Adipocyte (in vitro differentiated cells): ENCODE data around the gene ITPKC.
"Not testable (repeated sequence)": the region's sequence is repeated elsewhere in the genome, so short reads cannot be mapped to it uniquely, and the experiment has no call there.

Experiments used
- DNase-seq: peaks from one replicate; pipeline ENCODE4 v3.0.0-alpha.2; 2015; ENCODE audit warnings: low read depth
- H3K27me3 ChIP-seq: replicated peaks from 2 replicates; pipeline ENCODE4 v1.7.0; 2013; ENCODE audit warnings: mild to moderate bottlenecking, low read length, moderate library complexity; ENCODE audit not compliant: control insufficient read depth, insufficient read depth
- H3K36me3 ChIP-seq: 2 replicates; pipeline ENCODE4 v1.7.0; 2013; ENCODE audit warnings: low read length, mild to moderate bottlenecking, moderate library complexity; ENCODE audit not compliant: control insufficient read depth, insufficient read depth, severe bottlenecking
- H3K4me1 ChIP-seq: 2 replicates; pipeline ENCODE4 v1.7.0; 2013; ENCODE audit warnings: mild to moderate bottlenecking, low read length, moderate library complexity; ENCODE audit not compliant: control insufficient read depth, insufficient read depth
- H3K4me3 ChIP-seq: 2 replicates; pipeline ENCODE4 v1.7.0; 2013; ENCODE audit warnings: mild to moderate bottlenecking, low read length, moderate library complexity
- H3K9ac ChIP-seq: 2 replicates; pipeline ENCODE4 v1.7.0; 2013; ENCODE audit warnings: mild to moderate bottlenecking, low read length, moderate library complexity
- H3K9me3 ChIP-seq: 2 replicates; pipeline ENCODE4 v1.7.0; 2013; ENCODE audit warnings: mild to moderate bottlenecking, low read length, moderate library complexity; ENCODE audit not compliant: control insufficient read depth

The ITPKC gene

DNA sequence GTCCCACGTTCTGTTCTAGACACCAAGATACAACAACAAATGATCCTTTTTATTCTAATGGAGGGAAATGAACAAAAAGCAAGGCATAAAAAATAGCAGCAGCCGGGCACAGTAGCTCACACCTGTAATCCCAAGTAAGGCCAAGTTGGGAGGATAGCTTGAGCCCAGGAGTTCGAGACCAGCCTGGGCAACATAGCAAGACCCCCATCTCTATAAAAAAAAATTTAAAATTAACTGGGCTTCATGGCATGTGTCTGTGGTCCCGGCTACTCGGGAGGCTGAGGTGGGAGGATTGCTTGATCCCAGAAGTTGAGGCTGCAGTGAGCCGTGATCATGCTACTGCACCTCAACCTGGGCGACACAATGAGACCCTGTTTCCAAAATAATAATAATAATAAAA is 59.5 kb downstream of the ITPKC start:
- Histone ChIP-seq H3K36me3 (no peaks in the 10 kb centered on the region), H3K4me3 (no peak overlapping the region), H3K9ac (no peak overlapping the region), H3K9me3 (no peaks in the 10 kb centered on the region), H3K4me1 (peaks cover 11% of the 10 kb centered on the region), H3K27me3 (no peaks in the 10 kb centered on the region)
- DNase-seq = no peak

DNA sequence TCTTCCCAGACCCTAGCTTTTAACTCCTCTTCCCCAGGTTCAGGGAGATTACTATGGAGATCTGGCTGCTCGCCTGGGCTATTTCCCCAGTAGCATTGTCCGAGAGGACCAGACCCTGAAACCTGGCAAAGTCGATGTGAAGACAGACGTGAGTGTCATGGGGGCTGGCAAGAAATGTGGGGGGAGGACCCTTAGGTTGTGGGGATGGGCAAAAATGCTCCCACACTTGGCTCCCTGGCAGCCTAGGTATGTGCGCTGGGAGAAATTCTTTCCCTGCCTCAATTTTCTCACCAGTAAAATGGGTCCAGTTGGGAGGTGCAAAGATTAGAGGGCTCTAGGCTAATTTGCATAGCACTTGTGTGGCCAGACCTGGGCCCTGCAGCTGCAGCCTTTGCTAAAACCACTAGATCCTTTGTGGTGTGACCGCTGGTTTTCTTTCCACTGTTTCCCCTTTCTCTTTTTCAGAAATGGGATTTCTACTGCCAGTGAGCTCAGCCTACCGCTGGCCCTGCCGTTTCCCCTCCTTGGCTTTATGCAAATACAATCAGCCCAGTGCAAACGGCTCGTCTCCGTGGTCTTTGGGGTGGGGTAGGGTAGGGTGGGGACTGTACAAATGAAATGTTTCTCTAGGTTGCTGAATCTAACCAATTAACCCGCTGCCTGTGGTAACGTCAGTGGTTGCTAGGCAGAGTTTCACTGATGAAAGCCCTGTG is 60.2 kb downstream of the ITPKC start:
- Histone ChIP-seq H3K4me1 (peaks cover 11% of the 10 kb centered on the region), H3K36me3 (no peaks in the 10 kb centered on the region), H3K9me3 (no peaks in the 10 kb centered on the region), H3K9ac (peak overlapping the region; percentile 89), H3K27me3 (no peaks in the 10 kb centered on the region), H3K4me3 (peak overlapping the region; percentile 85)
- DNase-seq = peak; percentile 96

DNA sequence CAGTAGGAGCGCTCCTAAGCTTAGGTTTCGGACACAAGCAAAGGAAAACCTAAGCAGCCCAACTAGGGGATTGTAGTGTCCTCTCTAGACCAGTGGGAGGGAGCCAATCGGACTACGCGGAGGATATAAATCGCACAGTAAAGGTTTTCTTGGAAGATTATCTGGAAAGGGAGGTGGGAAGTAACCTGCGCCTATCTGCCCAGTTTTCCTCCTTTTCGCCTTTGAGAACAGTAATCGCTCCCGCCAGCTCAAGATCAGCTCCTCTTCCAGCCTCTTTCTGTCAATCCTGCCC is 60.7 kb downstream of the ITPKC start:
- no peak for DNase-seq
- Histone ChIP-seq H3K27me3 (no peaks in the 10 kb centered on the region), H3K4me3 (peak overlapping the region; percentile 85), H3K9me3 (no peaks in the 10 kb centered on the region), H3K4me1 (peaks cover 11% of the 10 kb centered on the region), H3K36me3 (no peaks in the 10 kb centered on the region), H3K9ac (peak overlapping the region; percentile 89)

DNA sequence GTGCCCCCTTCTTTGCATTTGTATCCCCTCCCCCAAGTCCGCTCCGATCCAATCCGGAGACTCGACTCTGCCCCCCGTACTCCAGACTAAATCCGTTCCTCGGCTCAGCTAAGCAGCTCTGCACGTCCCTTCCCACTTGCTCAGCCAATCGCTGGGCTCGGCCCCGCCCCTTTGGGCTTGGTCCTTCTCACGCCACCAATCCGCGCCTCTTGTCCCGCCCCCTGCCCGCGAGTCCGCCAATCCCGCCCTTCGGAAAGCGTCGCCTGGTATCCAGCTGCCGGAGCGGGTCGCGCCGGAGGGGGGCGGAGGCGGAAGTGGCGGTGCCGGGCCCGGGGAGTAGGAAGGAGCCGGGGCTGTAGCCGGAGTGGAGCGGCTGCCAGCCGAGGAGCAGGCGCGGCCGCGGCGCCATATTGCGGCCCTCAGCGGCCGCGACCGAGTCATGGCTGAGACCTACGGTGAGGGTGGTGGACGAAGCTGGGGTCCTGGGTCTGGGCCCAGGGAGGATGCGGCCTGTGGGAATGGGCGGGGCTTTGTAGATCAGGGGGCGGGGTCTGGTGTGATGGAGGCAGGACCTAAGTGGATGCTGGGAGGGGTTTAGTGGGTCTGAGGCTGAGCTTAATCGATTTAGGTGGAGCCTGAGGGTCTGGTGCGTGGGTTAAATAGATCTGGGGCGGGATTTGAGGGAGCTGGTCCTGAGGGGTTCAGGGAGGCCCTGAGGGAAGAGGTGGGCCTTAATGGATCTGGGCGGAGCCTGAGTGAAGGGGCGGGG is 61.2 kb downstream of the ITPKC start, which contains the start of gene RAB4B:
TSS of gene RAB4B (plus strand) at position 311 of the 769 bp plus-strand sequence. CDS start at position 440, 129 bp downstream.
- peak; percentile 100 for DNase-seq
- H3K27me3 ChIP-seq = no peaks in the 10 kb centered on the region
- H3K4me1 ChIP-seq = peaks cover 11% of the 10 kb centered on the region
- peak within 1 kb of the TSS; percentile 85 for H3K4me3 ChIP-seq
- no peaks in the 10 kb centered on the region for H3K36me3 ChIP-seq
- no peaks in the 10 kb centered on the region for H3K9me3 ChIP-seq
- H3K9ac ChIP-seq = peak within 1 kb of the TSS; percentile 89

DNA sequence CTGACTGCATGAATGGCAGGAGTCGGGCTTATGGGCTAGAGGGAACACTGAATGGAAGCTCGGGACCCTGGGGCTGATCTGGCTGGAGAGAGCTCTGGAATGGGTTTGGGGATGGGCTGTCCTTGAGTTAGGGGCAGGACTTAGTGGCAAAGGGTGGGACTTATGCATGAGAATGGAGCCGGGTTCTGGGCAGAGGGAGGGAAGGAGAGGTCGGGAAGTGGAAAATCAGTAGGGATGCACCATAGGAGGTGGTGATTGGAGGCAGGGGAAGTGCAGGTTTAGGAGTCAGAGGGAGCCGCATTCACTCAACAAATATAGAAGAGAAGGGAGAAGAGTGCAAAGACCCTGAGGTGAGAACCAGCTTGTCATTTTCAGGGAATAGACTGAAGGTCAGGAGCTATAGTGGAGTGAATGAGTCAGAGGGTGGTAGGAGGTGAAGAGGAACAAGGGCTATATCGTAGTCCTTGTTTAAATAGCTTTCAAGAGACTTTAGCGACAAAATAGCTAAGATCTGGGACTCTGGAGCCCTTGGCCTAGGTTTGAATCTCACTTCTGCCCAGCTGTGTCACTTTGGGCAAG is 61.9 kb downstream of the ITPKC start:
- H3K9ac ChIP-seq = peak overlapping the region; percentile 89
- no peaks in the 10 kb centered on the region for H3K36me3 ChIP-seq
- H3K9me3 ChIP-seq = no peaks in the 10 kb centered on the region
- DNase-seq = peak; percentile 51
- H3K4me1 ChIP-seq = peaks cover 11% of the 10 kb centered on the region
- H3K4me3 ChIP-seq = peak overlapping the region; percentile 85
- no peaks in the 10 kb centered on the region for H3K27me3 ChIP-seq

DNA sequence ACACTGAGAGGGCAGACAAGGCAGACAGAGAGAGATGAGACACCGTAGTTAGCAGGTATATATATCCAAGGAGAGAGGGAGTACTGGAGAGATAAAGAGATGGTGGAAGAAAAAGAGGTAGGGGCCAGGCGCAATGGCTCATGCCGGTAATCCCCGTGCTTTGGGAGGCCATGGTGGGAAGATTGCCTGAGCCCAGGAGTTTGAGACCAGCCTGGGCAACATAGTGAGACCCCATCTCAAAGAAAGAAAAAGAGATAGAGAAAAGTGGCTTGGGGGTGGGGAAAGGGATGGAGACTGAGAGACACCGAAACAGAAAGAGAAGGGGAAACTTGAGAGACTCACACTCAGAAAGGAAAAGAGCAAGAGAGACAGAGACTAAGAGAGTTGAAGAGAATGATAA is 63.7 kb downstream of the ITPKC start:
- Histone ChIP-seq H3K9ac (no peak overlapping the region), H3K4me3 (no peak overlapping the region), H3K27me3 (no peaks in the 10 kb centered on the region), H3K4me1 (peaks cover 11% of the 10 kb centered on the region), H3K36me3 (peaks cover 13% of the 10 kb centered on the region), H3K9me3 (no peaks in the 10 kb centered on the region)
- no peak for DNase-seq

DNA sequence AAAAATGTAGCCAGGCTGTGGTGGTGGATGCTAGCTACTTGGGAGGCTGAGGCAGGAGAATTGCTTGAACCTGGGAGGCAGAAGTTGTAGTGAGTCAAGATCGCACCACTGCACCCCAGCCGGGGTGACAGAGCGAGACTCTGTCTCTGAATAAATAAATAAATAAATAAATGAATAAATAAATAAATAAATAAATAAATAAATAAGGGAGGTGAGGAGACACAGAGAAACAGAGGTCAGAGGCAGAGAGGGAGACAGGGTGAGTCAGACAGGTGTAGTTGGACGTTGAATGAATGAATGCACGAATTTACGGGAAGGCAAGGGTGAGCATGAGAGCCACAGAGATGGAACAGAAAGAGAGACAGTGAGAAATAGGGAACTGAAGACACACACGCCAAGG is 64.2 kb downstream of the ITPKC start:
- no peak overlapping the region for H3K9ac ChIP-seq
- H3K4me1 ChIP-seq = peaks cover 11% of the 10 kb centered on the region
- no peaks in the 10 kb centered on the region for H3K27me3 ChIP-seq
- DNase-seq = no peak
- peaks cover 13% of the 10 kb centered on the region for H3K36me3 ChIP-seq
- H3K4me3 ChIP-seq = no peak overlapping the region
- no peaks in the 10 kb centered on the region for H3K9me3 ChIP-seq

DNA sequence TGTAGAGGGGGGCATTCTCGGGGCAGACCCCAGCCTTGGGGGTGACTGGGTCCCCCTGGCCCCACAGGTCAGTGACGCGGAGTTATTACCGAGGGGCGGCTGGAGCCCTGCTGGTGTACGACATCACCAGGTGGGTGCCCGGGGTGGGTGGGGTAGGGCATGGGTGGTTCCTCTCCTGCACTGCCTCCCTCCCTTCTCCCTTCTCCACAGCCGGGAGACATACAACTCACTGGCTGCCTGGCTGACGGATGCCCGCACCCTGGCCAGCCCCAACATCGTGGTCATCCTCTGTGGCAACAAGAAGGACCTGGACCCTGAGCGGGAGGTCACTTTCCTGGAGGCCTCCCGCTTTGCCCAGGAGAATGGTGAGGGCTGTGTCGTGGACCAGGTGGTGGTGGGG is 66.8 kb downstream of the ITPKC start:
- no peak for DNase-seq
- peaks cover 13% of the 10 kb centered on the region for H3K36me3 ChIP-seq

DNA sequence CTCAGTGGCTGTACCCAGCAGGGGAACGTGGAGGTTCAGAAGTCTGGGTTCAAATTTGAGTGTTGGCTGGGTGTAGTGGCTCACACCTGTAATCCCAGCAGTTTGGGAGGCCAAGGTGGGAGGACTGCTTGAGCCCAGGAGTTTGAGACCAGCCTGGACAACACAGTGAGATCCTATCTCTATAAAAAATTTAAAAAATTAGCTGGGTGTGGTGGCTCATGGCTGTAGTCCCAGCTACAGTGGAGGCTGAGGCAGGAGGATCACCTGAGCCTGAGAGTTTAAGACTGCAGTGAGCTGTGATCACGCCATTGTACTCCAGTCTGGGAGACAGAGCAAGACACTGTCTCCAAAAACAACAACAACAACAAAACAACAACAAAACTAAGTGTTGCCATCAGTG is 67.2 kb downstream of the ITPKC start:
- H3K4me3 ChIP-seq, DNase-seq, H3K9ac ChIP-seq, H3K27me3 ChIP-seq, H3K9me3 ChIP-seq, H3K4me1 ChIP-seq: not testable (repeated sequence)
- H3K36me3 ChIP-seq = peaks cover 13% of the 10 kb centered on the region

More for the DNA sequence above, 66.8 kb downstream of the ITPKC start:
- Histone ChIP-seq H3K9ac (no peak overlapping the region), H3K4me1 (peaks cover 6% of the 10 kb centered on the region), H3K4me3 (no peak overlapping the region), H3K9me3 (no peaks in the 10 kb centered on the region), H3K27me3 (no peaks in the 10 kb centered on the region)

DNA sequence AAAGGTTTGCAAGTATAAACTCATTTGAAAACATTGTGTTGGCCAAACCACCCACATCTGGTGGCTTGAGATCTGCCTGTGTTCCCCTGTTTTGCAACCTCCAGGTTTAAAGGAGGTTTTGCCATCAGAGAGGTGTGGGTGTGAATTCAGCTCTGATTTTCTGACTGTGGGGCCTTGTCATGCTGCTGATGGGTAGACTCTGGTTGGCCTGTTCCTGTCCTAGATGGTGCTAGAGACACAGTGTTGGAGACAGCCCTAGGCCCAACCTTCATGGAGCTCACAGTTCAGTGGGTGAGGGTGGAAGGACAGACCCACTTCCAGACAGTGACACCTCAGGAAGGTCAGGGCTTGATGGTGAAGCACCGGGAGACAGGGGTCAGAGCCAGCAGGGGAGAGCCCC is 68.6 kb downstream of the ITPKC start:
- Histone ChIP-seq H3K4me3 (no peak overlapping the region), H3K9me3 (no peaks in the 10 kb centered on the region), H3K4me1 (no peaks in the 10 kb centered on the region), H3K27me3 (no peaks in the 10 kb centered on the region), H3K9ac (no peak overlapping the region), H3K36me3 (peaks cover 16% of the 10 kb centered on the region)
- no peak for DNase-seq
